HG03354 (cell line): ENCODE data around the gene FAM118B.

Source experiments
- ATAC-seq: cut with Tn5 transposase; IDR thresholded peaks from one replicate; pipeline ENCODE4 v1.9.1; 2021; ENCODE audit warnings: mild to moderate bottlenecking; ENCODE audit not compliant: unreplicated experiment, poor library complexity, severe bottlenecking

FAM118B gene

DNA sequence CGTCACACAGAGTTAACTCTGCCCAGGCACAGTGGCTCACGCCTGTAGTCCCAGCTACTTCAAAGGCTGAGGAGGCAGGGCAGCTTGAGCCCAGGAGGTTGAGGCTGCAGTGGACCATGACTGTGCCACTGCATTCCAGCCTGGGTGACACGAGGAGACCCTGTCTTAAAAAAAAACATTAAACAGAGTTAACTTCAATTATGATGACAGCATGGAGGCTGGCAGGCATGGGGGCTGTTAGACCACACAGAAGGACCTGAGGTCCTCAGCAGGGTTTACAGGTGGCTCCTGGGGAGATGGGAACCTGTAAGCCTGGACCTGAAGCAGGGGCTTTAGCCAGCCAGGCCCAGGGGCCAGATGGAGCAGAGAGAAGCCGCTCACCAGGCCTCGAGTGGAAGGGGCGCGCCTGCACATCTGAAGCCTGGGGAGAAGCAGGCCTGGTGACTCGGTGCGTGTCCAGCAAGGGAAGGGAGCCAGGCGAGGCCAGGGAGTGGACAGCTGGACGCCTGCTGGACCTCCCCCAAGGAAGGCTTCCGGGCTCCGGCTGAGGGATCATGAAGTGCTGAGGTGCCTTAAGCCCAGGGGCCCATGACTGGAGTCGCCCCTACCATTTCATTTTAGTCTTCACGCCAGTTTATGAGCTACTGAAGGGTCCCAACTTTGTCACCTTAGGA lies 25.4 kb upstream of the FAM118B start:
- no peak for ATAC-seq

DNA sequence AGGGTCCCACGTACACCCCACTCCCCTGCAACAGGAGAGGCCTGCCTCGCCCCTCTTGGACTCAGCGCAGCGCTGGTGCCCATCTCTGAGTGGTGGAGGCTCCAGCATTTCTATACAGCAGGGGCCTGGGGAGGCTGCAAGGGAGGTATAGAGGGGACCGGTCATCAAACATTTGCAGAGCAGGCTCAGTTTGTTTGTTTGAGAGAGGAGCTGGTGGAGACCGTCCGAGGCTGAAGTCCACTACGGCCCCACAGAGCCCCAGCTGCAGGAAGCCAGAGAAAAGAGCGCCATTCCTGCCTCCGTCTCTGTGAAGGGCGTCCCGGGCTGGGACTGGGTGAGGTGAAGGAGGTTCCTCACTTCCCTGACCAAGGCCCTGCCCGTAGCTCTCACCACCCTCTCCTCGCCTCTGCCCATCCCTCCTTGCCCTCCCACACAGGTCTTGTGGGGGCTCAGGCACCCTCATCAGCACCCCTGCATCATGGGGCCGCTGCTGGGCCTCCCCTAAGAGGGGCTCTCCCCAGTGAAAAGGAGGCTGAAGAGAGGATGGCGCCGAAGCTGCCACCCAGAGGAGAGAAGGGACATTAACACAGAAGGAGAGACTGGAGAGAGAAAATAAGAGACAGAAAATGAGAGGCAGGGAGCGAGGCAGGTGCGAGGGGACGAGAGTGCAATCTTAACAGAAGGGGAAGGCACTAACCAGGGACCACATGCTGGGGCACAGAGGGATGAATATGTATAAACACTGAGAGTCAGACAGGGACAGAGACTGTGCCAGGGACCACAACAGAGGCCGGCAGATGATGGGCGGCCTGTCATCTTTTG lies 24.7 kb upstream of the FAM118B start:
- no peak for ATAC-seq

DNA sequence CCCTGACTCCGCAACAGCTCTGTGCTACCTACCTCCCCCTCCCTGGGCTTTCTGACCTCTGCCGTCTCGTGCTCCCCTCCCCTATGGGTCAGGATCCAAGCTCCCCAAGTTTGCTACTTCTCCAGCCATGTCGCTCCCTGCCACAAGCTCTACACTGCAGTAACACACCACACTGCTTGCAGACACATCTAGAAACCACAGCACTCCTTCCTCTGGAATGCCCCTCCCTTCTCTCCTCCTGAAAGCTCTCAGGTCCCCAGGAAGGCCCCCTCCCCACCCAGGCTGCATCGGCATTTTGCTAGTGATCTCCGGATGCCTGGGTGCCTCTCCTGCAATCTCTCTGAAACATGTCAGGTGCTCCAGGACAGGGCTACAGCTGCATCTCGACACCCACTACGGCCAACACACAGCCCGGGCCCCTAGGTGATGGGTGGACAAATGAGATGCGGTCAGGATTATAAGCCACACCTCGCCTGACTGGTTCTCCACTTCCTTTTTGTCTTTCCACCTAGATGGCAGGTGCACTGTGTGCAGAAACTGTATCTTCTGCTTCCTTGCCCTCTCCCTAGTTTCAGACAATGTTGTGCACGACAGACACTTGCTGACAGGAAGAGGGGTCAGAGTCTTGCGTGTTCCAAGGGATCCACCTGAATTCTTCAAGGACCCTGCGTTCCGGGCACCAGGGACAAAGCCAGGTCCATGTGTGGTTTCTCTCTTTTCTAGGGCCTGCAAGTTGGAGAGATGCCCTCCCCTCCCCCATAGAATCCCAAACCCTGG lies 23.1 kb upstream of the FAM118B start:
- peak; percentile 59 for ATAC-seq

DNA sequence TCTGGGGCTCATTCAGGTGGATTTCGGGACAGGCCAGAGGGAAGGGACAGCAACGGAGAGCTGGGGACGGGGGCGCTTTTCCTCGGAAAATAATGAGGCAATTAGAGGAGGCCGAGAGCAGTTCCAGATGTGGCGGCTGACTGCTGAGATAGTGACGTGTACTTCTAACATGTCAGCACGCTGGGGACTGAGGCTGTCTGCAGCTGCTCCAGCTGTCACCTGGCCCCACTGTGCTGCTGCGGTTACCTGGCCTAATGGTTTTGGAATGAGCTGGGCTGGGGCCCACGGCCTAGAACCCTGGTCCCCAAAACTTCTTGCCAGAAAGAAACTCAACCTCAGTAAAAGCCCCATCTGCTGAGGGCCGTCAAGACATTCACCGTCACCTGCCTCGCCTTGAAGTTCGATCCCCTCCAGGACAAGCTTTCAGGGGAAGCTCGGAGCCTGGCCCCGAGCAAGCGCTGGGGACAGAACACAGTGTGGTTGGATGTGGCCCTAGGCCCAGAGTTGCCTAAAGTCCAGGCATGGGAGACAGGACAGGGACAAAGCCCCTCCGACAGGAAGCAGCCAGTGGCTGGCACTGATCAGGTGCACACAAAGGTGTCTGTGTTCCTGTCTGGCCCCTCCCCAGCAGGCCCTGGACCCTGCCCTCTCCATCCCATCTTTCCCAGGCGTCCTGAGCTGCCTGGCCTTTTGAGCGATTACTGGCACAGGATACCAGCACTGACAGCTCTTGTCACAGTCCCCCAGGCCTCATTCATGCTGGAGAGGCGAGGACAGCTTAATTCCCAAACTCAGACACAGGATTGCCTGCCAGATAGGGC lies 22.3 kb upstream of the FAM118B start:
- ATAC-seq: no peak

DNA sequence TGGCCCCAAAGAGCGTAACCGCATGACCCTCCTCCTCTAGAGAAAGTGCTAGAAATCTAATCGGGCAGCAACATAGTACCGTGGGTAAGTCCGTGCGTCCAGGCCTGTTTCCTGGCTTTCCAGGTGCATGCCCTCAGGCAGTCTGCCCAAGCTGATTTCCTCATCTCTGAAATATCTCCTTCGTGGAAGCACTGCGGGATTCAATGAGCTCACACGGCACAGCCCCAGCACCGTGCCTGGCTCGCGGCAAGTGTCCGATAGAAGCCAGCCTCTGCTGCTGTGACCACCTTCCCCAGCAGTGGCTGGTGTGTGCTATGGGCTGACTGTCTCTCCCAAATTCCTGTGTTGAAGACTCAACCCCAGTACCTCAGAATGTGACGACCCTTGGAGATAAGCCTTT lies 20.8 kb upstream of the FAM118B start:
- no peak for ATAC-seq

GRCh38 chr11:126191379-126192073 lies 20.1 kb upstream of the FAM118B start:
- ATAC-seq: no peak

DNA sequence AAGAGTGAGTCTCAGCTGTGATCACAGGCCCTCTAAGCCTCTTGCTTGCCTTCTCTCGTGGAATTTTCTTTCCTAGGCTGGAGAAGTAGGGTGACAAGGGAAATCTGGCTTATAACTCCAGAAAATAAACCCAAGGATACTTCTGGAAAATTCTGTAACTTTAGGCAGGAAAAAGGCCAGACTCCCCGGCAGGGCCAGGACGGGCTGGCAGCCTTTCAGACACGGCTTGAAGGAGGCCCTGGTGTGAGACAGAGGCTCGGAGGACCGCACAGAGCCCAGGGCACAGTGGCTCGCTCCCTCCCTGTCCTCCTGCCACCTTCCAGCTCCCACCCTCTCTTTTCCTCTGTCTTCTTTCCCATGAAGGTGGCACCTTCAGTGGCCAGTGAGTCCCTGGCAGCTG lies 19.2 kb upstream of the FAM118B start:
- no peak for ATAC-seq

DNA sequence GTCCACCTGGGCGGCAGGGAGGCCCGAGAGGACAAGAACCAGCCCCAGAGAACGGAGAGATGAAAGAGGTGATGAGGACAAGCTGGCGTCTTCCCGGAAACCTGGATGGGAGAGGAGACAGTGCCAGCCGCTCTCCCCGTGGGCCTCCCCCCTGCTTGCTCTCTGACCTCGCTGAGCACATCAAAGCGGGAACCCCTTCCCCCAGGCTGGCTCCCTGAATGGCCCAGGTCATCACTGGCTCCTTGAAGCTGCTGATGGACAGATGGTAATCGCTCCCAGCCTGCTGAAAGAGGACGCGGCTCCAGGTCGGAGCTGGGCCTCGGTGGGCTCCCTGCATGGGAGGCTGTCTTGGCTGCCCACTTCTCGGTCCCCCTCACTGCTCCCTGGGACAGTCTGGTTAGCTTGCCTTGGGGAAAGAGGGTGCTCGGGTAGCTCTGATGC lies 18.5 kb upstream of the FAM118B start:
- no peak for ATAC-seq

- ATAC-seq: no peak
Observed at GRCh38 chr11:126194121-126194543, 17.4 kb upstream of the FAM118B start.

DNA sequence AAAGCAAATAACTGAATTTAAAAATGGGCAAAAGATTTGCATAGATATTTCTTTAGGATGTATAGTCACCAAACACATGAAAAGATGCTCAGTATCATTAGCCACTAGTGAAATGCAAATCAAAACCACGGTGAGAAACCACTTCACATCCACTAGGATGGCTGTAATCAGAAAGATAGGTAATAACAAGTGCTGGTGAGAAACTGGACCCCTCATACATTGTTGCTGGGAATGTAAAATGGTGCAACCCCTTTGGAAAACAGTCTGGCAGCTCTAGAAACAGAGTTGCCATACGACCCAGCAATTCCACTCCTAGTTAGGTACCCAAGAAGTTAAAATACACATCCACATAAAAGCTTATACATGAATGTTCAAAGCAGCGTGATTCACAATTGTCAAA lies 16.5 kb upstream of the FAM118B start:
- ATAC-seq: no peak

DNA sequence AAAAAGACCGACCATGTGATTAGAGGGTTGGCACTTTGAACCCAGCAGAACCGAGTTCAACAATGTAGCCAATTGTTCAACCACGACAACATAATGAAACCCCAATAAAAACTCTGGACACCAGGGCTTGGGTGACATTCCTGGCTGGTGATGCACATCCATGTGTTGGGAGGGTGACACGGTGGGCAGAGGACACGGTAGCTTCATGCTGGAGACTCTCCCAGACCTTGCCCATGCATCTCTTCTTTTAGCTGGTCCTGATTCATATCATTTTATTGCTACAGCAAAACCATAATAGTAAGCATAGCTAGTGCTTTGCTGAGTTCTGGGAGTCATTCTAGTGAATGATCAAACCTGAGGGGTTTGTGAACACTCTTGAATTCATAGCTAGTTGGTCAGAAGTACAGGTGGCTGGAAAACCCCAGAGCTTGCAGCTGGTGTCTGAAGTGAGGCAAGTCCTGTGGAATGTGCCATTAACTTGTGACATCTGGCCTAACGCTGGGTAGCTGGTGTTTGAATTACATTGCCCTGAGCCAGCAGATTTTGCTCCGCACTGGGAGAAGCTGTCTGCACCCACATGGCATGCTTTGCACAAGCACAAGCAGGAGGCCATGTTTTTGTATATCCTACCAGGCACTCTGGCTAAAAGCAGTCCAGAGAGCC lies 14.2 kb upstream of the FAM118B start:
- ATAC-seq: peak; percentile 54

GRCh38 chr11:126198648-126199047 lies 12.9 kb upstream of the FAM118B start:
- ATAC-seq: no peak

GRCh38 chr11:126202646-126203359 lies 8.8 kb upstream of the FAM118B start:
- no peak for ATAC-seq

GRCh38 chr11:126205359-126205758 lies 6.2 kb upstream of the FAM118B start:
- no peak for ATAC-seq

DNA sequence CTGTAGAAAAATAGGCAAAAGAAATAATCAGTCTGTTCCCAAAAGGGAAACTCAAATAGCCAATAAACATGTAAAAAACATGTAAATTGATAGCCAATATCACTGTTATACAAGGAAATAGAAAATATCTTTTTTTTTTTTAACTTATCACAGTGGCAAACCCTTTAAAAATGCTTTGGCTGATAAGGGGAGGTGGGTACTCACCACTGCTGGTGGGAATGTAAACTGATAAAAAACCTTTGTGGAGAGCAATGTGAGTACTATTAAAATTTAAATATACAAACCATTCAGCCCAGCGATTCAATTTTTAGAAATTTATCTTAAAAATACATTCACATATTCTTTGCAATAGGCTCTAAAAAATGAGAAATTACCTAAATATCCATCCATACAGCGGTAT lies 3.7 kb upstream of the FAM118B start:
- no peak for ATAC-seq

GRCh38 chr11:126210871-126211235 lies 729 bp upstream of the FAM118B start:
- no peak for ATAC-seq

DNA sequence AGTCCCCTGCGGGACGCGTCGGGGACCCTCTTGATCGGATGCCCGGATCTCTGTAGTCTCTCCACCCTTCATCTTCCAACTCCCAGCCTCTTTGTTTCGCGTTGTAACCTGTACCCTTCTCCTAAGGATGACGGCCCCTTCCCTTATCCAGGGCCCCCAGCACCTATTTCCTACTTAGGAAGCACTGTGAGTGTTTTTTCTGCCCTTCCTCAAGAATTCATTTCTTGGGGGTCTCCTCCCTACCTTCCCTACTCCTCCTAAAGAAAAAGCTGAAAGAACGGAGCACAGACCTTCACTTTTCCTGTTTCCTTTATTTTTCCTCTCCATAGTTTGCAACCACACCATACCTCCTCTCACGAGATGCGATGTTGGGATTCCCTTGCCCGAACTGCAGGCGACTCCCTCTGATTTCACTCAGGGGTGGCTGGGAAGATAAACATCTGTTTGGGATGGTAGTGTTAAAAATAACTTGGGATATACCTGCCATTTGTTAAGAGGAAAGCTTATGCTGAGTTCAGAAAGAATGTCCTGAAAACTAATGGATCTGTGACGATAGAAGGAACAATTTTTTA lies 593 bp downstream of the FAM118B start:
- ATAC-seq: no peak

DNA sequence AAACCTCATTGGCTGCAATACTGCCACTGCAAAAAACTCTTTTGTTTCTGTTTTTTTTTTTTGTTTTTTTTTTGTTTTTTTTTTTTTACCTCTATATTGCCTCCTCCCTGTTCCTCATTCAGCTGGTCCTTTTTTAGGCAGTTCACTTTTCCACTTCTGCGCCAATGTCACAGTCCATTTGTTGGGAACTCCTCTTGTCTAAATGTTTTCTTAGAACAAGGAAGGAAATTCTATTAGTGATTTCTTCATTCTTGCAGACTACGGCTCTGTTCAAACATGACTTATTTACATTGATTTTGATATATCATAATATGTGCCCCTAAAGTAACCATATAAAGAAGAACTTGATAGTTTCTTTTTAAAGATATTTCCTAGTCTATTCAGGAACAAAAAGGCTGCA lies 2.9 kb downstream of the FAM118B start:
- ATAC-seq: no peak
